Rectal smooth muscle tissue (tissue), 1 donor: Measurements from ENCODE around the gene NNMT.

Experiments
- H3K27ac ChIP-seq: one replicate; pipeline ENCODE4 v1.7.0; 2013; ENCODE audit warnings: low read depth, low read length, inconsistent platforms
- H3K27me3 ChIP-seq: one replicate; pipeline ENCODE4 v1.7.0; 2013; ENCODE audit warnings: low read length; ENCODE audit not compliant: control insufficient read depth, insufficient read depth
- H3K36me3 ChIP-seq: one replicate; pipeline ENCODE4 v1.7.0; 2013; ENCODE audit warnings: low read length; ENCODE audit not compliant: control insufficient read depth, insufficient read depth
- H3K4me1 ChIP-seq: one replicate; pipeline ENCODE4 v1.7.0; 2013; ENCODE audit warnings: low read length; ENCODE audit not compliant: control insufficient read depth, insufficient read depth
- H3K4me3 ChIP-seq: one replicate; pipeline ENCODE4 v1.7.0; 2013; ENCODE audit warnings: low read length
- H3K9ac ChIP-seq: one replicate; pipeline ENCODE4 v1.7.0; 2013; ENCODE audit warnings: low read length

The NNMT gene

DNA sequence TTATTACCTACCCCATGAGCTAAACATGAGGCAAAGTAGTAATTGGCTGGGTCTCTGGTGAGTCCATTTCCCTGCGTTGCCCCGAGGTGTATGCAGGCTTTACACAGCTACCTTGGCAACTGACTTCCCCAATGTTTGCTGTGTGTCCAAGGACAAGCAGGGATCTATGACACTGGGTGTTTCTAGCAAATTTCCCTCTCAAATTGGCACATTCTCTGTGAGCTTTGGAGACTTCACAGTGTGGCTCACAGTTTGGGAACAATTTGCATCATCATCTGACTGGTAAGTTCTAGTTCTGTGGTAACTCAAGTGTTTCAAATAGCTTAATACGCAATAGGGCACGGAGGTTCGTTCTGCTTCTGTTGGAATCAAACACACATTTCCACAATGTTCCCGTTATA, 12.5 kb downstream of the NNMT start:
- Histone ChIP-seq H3K4me3 (no peak overlapping the region), H3K4me1 (no peaks in the 10 kb centered on the region), H3K9ac (no peak overlapping the region), H3K27ac (peak overlapping the region; percentile 30), H3K36me3 (peaks cover 4% of the 10 kb centered on the region), H3K27me3 (no peaks in the 10 kb centered on the region)

DNA sequence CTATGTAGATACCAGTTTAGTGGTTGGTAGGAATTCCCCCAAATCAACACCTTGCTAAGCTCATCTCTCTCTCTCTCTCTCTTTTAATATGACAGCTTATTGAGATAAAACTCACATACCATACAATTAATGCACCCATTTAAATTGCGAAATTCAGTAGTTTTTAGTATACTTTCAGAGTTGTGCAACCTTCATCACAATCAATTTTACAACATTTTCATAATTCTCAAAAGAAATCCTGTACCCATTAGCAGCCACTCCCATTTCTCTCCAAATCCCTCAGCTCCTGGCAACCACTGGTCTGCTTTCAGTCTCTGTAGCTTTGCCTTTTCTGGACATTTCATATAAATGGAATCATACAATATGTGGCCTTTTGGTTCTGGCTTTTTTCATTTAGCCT, 13.3 kb downstream of the NNMT start:
- Histone ChIP-seq H3K36me3 (peaks cover 4% of the 10 kb centered on the region), H3K9ac (no peak overlapping the region), H3K27me3 (no peaks in the 10 kb centered on the region), H3K27ac (peak overlapping the region; percentile 30), H3K4me3 (no peak overlapping the region), H3K4me1 (no peaks in the 10 kb centered on the region)

DNA sequence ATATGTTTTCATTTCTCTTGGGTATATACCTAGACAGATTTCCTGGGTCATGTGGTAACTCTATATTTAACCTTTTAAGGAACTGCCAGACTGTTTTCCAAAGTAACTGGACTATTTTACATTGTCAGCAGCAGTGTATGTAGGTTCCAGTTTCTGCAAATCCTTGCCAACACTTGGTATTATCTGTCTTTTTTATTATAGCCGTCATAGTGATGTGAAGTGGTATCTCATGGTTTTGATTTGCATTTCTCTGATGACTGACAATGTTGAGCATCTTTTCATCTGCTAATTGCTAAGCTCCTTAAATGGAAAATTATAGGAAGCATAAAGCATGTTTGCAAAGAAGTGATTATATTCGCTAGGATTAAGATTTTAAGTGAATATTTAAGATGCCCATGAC, 13.9 kb downstream of the NNMT start:
- H3K9ac ChIP-seq: no peak overlapping the region
- no peaks in the 10 kb centered on the region for H3K27me3 ChIP-seq
- H3K4me1 ChIP-seq: no peaks in the 10 kb centered on the region
- H3K4me3 ChIP-seq: no peak overlapping the region
- H3K36me3 ChIP-seq: peaks cover 4% of the 10 kb centered on the region
- no peak overlapping the region for H3K27ac ChIP-seq

DNA sequence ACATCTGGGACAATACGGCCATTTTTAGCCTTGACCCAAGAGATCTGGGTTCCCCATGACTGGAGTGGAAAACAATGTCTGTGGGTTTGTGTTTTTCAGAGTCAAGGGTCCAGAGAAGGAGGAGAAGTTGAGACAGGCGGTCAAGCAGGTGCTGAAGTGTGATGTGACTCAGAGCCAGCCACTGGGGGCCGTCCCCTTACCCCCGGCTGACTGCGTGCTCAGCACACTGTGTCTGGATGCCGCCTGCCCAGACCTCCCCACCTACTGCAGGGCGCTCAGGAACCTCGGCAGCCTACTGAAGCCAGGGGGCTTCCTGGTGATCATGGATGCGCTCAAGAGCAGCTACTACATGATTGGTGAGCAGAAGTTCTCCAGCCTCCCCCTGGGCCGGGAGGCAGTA, 15.7 kb downstream of the NNMT start:
- Histone ChIP-seq H3K4me3 (no peak overlapping the region), H3K9ac (no peak overlapping the region), H3K36me3 (peaks cover 4% of the 10 kb centered on the region), H3K4me1 (no peaks in the 10 kb centered on the region), H3K27ac (no peak overlapping the region), H3K27me3 (no peaks in the 10 kb centered on the region)

DNA sequence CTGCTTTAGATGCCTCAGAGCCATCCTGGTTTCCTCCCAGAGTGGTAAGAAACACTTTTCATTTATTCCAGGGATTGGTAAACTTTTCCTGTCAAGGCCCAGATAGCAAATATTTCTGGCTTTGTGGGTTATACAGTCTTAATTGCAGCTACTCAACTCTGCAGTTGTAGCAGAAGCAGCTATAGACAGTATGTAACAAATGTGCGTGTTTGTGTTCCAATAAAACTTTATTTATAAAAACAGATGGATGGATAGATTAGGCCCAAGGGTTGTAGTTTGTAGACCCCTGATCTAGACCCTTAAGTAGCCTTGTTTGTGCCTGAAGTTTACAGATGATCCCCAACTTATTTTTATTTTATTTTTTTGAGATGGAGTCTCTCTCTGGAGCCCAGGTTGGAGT, 17.9 kb downstream of the NNMT start:
- Histone ChIP-seq H3K36me3 (peaks cover 4% of the 10 kb centered on the region), H3K4me3 (no peak overlapping the region), H3K27me3 (no peaks in the 10 kb centered on the region), H3K4me1 (no peaks in the 10 kb centered on the region), H3K9ac (no peak overlapping the region), H3K27ac (no peak overlapping the region)

DNA sequence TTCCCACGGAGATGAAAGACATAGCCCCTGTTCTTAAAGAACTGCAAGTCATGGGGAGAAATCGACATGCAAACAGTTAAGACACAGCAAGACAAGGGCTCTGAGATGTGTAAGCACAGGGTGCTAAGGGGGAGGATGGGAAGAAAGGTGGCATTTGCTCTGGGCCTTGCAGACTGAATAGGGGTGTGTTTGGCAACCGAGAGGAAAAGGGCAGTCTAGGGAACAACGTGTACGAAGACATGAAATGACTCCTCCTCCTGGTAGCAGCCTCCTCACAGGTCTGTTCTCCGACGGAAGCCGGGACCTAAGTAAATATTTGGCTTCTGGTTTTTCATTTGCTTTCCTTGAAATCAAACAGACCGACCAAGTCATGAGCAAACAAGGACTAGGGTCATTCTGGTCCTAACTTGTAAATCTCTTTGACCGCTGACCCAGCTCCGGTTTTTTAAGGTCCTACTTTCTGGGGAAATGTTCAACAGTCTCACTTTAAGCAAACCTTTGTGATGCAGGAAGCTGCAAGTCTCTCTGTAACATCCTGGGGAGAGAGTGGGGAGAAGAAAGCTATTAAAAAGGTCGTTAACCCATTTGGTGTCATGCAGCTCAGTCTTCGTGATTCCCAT, 19.7 kb downstream of the NNMT start:
- H3K27ac ChIP-seq: no peak overlapping the region
- H3K9ac ChIP-seq: no peak overlapping the region
- H3K4me1 ChIP-seq: no peaks in the 10 kb centered on the region
- H3K4me3 ChIP-seq: peak overlapping the region; percentile 6
- H3K27me3 ChIP-seq: no peaks in the 10 kb centered on the region
- H3K36me3 ChIP-seq: peaks cover 4% of the 10 kb centered on the region

DNA sequence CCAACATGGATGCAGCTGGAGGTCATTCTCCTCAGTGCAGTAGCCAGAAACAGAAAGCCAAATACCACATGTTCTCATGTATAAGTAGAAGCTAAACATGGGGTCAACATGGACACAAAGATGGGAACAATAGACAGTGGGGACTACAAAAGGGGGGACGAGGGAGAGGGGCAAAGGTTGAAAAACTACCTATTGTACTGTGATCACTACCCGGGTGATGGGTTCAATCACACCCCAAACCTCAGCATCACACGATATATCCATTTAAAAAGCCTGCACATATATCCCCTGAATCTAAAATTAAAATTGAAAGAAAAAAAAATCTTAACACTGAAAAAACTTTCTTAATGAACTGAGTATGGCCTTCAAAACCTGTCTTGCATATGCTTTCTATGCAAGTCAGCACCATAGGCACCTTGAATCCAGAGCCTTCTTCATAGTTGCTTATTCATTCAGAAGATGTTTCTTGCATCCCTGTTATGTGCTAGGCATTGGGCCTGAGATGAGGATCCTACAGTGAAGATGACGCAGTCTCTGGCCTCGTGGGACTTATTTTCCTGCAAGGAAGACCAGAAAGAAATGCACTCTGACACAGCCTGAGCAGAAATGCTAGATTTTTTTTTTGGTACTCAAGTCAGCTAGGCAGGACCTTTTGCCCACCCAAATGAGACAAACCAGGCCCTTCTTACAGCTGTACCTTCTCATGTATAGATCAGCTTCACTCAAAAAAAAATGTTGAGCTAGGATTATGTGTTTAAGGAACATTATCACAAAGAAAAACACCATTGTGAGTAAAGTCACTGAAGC, 21.0 kb downstream of the NNMT start:
- Histone ChIP-seq H3K36me3 (peaks cover 4% of the 10 kb centered on the region), H3K4me1 (no peaks in the 10 kb centered on the region), H3K27ac (no peak overlapping the region), H3K27me3 (no peaks in the 10 kb centered on the region), H3K4me3 (no peak overlapping the region), H3K9ac (no peak overlapping the region)

DNA sequence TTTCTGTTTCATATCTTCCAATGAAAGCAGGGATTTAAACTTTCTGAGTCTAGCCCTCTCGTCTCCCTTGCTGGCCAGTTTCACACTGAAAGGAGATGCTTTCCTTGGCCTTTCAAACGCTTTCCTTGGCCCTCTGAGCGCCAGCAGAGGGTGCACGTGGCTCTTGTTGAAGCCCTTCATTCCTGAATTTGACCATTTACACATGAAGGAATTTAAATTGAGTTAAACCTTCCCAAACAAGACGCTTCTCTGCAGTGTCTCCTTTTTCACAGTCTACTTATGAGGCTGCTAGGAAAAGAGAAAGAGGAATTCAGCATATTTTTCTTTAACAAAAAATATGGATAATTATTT, 21.6 kb downstream of the NNMT start:
- Histone ChIP-seq H3K27me3 (no peaks in the 10 kb centered on the region), H3K27ac (no peak overlapping the region), H3K4me3 (no peak overlapping the region), H3K36me3 (no peaks in the 10 kb centered on the region), H3K9ac (no peak overlapping the region), H3K4me1 (no peaks in the 10 kb centered on the region)

DNA sequence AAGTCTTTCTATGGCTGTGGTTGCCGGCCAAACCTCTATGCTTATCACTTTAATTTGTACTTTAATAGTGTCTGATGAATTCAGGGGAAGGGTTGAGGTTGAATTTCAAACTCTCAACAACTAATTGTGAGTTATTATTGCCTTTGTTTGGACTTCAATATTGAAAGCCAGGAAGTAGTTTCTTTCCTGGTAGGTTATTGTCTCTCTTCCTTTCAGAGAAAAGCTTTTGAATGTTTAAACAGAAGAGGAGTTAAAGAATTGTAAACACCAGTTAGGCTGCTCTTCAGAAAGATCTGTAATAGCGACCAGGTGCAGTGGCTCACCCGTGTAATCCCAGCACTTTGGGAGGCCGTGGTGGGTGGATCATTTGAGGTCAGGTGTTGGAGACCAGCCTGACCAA, 22.2 kb downstream of the NNMT start:
- Histone ChIP-seq H3K4me1 (no peaks in the 10 kb centered on the region), H3K4me3 (no peak overlapping the region), H3K36me3 (no peaks in the 10 kb centered on the region), H3K27me3 (no peaks in the 10 kb centered on the region), H3K9ac (no peak overlapping the region), H3K27ac (no peak overlapping the region)

DNA sequence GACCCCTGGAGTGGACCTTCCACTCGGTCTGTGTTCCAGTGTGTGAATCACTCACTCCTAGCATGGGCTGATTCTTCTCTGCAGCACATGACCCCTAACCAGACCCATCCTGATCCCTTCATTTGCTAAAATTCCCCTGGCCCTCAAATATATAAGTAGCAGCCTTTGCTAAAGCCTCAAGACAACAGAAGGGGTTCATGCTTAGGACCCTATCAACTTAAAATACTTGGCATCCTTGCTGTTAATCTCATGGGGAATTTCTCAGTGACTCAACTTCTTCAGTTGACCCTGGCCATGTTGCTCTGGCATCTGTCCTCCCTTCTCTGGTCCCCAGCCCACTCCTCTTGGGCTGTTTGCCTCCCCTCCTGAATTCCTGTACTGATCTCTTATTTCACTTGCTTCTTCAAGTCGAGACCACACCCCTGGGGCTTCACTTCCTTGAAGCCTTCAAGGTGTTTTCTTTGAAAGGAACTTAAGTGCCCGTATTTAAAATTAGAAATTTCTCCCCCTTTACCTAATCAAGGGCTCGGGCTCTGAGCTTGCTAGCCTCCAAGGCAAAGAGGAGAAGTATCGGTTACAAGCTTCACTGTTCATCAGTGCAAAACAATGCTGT, 23.6 kb downstream of the NNMT start:
- Histone ChIP-seq H3K27ac (no peak overlapping the region), H3K27me3 (no peaks in the 10 kb centered on the region), H3K9ac (no peak overlapping the region), H3K36me3 (no peaks in the 10 kb centered on the region), H3K4me3 (no peak overlapping the region), H3K4me1 (no peaks in the 10 kb centered on the region)

DNA sequence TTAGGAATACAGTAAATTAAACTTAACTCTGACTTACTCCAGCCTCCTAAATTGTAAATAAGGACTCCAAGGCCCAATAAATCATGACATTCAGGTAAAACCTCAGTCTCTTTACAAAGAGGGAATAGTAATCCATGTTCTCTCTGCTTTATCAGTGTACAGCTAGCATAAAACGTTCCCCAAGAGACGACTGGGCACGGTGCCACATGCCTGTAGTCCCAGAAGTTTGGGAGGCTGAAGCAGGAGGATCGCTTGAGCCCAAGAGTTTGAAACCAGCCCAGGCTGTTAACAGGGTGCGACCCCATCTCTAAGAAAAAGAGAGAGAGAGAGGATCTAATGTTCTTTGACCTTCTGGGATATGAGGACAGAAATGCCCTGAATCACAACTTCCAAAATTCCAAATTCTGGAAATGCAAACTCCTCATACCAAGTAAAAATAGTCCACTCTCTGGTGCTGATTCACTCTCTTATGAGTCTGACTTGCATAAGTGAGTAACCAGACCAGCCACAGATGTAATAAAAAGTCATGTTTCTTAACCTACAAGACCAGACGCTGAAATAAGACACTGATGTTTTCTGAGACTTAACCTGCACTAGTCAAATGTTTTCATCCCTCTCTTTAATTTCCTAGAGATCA, 25.5 kb downstream of the NNMT start:
- Histone ChIP-seq H3K27ac (no peak overlapping the region), H3K4me3 (no peak overlapping the region), H3K9ac (no peak overlapping the region), H3K27me3 (no peaks in the 10 kb centered on the region), H3K4me1 (no peaks in the 10 kb centered on the region), H3K36me3 (no peaks in the 10 kb centered on the region)

DNA sequence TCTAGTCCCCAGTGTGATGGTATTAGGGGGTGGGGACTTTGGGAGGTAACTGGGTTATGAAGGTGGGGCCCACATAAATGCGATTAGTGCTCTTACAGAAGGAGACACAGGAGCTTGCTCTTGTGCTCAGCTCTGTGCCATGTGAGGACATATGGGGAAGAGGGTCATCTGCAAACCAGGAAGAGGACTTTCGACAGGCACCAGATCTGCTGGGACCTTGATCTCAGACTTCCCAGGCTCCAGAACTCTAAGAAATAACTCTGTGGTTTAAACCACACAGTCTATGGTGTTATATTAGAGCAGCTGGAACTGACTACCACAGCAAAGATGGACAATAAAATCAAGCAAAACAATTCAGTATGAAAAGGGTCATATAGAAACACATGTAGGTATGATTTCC, 26.7 kb downstream of the NNMT start:
- no peaks in the 10 kb centered on the region for H3K4me1 ChIP-seq
- H3K9ac ChIP-seq: no peak overlapping the region
- H3K36me3 ChIP-seq: no peaks in the 10 kb centered on the region
- no peak overlapping the region for H3K4me3 ChIP-seq
- H3K27ac ChIP-seq: no peak overlapping the region
- H3K27me3 ChIP-seq: no peaks in the 10 kb centered on the region
